ENCODE data around the gene ALG12.

Gene ALG12

DNA sequence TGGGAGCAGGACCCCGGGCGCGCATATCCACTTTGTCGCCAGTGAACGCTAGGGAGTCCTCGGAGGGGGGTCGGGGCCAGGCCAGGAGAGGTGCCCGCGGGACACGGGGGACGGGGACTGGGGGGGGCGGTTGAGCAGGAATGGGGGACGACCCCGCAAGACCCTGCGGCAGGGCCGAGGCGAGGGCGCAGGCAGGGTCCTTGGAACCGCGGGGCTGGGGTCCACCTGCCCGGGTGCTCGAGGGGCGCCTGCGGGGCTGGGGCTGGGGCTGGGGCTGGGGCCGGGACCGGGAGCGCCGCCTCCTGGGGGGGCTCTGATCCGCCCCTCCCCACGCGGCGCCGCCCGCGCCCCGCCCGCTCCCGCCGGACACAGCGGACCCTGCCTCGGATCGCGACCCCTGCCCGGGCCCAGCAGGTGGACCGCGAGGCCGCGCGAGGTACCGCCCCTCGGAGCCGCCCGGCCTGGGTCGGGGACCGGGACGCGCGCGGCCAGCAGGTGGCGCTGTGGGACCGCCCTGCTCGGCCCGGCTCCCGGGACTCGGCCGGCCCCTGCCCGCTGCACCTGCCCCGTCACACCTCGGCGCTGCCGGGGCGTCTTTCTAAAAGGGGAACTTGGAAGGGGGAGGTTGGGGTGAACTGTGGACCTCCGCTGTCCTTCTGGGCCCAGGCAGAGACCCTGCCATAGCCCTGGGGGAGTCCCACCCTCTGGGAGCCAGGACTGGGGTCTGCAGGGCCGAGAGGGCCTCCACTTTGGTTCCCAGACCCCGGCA, 11.2 kb upstream of the ALG12 start:
- peak; percentile 85 to 87 for DNase-seq

DNA sequence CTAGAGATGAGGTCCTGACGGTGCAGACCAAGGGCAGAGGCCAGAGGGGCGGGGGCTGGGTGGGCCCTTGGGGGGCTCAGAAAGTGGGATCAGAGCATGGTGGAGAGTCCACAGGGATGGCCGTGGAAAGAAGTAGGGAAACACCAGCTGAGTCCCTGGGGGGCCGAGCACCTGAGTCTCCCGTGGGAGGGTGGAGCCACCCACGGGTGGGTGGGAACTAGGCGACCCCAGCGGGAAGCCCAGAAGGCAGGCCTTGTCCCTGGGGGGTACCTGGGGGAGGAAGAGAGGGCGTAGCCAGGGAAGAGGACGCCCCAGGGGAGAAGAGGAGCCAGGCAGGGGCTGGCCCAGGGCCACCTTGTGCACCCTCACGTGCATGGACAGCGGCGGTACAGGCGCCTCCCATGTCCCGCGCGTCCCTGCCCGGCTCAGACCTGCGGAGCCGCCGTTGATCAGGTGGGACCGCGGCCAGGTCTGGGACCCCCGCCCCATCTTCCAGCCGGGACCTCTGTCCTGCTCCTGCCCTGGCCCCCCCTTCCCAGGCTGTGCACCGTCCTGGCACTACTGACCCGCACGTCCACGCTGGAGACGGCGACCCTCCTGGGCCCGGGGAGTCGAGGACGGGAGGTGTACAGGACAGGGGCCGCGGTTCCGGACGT, 10.4 kb upstream of the ALG12 start:
- no peak for DNase-seq

DNA sequence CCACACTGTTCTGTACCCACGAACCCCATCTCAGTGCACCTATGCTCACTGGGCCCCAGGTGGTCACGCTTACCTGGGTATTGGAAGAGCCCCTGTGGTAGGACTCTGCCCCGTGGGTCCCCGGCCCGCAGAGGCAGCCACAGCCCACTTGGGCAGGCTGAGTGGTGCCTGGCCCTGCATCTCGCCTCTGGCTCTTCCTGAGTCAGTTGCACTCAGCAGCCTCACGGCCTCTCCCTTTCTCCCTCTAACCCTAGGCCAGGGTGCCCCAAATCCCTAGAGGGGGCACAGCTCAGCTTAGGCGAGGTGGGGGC, 9.9 kb upstream of the ALG12 start:
- DNase-seq: no peak

DNA sequence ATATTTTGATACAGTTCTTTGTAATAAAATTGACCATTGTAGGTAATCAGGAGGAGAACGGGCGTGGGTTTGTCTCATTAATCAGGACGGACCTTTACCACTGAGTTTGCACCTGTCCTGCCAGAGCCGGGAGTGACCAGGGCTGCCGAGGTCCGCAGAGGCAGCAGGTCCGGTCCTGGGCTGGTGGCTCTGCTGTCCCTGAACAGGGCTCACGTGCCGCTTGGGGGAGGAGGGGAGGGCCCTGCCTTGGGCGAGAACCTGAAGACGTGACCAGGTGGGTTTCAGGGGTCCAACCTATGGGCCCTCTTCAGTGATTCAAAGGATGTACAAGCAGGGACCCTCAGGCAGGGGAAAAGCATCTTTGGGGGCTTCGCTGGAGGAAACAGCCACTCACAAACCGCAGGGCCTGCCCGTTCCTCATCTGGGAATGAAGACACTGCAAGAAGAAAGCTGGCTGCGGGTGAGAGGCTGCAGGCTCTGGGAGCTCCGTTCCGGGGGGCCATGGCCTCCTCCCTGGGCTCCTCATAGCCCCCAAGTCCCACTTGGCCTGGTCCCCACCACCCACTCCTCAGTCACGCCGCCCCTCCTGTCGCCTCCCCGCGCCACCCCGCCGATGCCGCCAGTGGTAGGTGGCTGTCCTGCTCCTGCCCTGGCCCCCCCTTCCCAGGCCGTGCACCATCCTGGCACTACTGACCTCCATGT, 9.4 kb upstream of the ALG12 start:
- DNase-seq: no peak

DNA sequence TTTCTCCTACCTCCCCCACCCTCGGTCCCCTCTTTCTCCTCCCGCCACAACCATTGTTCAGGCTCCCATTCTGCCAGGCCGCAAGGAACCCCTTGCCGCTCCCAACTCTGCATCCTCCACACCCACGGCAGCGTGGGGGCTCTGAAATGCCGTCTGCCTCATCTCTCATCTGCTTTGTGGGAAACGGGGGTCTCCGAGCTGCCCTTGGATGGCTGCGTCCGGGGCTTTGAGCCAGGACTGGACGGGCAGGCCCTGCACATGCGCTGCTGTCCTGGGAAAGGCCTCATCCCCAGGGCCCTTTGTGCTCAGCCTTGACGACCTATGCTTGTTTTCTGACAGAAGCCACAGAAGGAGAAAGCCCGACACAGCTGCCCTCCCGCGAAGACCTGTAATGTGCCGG, 8.7 kb upstream of the ALG12 start:
- no peak for DNase-seq

DNA sequence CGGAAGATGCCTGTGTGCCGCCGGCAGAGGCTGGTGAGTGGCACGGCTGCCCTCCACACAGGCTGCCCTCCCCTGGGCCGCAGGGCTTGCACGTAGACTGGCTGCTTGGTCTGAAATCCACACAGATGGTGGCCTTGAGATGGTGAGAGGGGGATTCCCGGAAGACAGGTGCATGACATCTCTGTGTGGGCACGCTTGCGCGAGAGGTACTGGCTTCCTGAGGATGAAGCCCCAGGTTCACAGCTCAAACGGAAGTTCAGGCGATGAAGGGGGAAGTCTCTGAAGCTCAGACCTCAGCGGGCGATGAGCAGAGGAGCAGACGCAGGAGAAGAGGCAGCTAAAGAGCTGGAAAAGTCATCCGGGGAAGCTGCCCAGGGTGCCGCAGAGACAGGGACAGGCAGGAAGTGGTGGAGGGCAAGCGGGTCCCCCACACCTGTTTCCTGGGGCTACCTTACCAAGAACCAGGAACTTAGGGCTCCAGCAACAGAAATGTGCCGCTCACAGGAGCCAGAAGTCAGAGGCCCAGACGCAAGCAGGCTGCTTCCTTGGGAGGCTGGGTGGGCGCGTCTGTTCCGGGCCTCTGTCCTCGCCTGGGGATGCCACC, 7.4 kb upstream of the ALG12 start:
- DNase-seq: peak; percentile 60 to 67

DNA sequence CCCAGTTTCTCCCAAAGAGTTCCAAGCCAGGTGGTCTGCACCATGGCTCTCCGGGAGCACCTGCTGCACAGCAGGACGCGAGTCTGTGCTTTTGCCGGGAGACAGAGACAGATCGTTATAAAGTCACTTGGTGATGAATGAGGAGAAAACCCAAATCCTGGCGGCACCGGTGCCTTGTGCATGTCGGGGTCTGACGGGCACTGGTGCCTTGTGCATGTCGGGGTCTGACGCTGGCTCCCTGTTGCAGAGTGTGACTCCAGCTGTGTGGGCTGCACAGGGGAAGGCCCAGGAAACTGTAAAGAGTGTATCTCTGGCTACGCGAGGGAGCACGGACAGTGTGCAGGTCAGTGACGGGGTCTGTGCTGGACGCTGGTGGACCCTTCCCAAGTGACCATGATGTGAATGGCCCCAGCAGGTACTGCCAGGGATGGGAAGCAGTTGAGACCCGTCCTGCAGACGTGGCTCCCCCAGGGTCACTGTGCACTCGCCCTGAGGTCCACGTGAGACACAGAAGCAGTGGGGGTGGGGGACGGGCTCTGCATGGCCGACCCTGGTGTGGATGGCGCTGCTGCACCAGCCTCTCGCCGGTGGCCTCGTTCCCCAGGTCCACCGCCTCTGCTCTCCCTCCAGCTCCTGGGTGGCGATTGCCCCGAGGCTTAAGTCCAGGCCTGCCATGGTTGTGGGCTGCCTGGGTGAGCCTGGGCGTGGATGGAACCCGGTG, 6.0 kb upstream of the ALG12 start:
- DNase-seq: no peak

DNA sequence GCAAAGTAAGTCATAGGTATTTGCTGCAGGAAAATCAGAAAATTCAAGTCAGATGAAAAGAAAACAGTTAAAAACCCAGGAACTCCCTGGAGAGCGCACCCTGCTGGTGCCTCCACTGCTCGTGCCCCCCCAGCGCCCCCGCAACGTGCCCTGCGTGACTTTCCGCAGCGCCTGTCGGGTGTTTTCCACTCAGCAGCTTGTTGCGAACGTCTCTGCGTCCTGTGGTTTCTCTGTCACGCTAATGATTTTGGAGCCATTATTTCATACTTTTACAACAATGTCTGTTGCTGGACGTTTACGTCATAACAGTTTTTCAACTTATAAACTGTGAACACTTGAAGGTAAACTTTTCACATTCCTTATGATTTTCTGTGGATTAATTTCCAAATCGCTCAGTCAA, 5.2 kb upstream of the ALG12 start:
- peak in 1 of 2 donors; percentile 38 for DNase-seq

DNA sequence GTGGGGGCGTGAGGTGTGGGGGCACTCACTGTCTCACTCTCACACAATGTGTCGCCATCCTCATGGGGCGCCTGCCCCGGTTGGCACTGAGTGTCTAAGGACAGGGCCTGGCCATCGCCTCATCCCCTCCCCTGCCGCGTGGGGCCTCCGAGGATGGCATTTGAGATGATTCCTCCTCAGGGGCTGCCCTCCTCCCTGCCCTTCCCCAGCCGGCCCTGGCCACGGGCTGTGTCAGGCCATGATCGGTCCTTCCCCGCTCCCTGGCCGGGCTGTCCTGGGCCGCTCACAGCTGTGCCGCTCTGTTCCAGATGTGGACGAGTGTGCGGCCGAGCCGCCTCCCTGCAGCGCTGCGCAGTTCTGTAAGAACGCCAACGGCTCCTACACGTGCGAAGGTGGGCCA, 4.7 kb upstream of the ALG12 start:
- DNase-seq: no peak

DNA sequence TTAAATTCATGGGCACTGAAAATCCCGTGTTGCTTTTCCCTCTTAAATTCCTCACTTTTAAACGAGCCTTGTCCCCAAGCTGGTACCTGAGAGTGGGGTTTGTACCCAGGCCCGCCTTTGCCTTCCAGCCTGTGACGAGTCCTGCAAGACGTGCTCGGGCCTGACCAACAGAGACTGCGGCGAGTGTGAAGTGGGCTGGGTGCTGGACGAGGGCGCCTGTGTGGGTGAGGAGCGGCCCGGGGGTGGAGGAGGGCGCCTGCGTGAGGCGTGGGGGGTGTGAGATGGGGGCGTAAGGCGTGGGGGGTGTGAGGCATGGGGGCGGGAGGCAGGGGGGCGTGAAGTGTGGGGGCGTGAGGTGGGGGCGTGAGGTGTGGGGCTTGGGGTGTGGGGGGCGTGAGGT, 4.2 kb upstream of the ALG12 start:
- no peak for DNase-seq

DNA sequence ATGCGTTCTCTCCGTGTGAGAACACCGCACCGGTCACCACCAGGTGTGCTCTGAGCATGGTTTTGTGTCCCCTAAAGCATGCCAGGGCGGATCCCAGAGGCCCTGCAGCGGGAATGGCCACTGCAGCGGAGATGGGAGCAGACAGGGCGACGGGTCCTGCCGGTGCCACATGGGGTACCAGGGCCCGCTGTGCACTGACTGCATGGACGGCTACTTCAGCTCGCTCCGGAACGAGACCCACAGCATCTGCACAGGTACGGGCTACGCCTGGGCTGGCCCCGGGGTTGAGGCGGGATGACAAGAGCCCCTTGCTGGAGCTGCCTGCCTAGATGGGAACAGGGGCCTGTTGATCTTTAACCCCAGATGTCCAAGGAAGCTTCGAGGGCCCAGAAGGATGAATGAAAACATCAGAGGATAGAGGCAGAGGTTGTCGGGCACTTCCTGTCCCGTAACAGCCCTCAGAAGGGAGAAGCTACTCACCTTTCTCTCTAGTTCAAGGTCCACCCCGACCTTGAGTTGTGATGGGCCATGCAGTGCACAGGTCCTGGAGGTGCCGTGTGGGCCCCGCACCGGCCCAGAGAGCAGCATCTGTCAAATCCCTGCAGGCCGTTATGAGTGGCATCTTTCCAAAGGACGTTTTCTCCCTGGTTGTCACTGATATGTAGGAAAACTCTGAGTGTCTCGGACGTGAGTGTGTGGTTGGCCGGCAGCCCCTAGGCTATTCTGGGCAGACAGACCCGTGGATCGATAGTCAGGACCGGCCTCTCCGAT, 3.5 kb upstream of the ALG12 start:
- DNase-seq: no peak

DNA sequence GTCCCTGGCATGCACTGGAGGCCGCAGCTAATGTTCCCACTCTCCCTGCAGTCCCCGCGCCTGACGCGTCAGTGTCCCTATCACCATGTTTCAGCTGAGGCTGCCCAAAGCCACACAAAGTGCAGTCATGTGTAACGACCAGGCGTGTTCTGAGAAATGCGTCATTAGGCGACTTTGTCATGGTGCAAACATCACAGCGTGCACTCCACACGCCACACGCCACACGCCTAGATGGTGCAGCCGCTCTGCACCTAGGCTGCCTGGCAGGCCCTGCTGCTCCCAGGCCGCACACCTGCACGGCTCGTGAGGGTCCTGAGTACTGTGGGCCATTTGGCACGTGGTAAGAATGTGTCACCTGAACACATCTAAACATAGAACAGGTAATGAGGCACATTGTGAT, 2.6 kb upstream of the ALG12 start:
- DNase-seq: no peak

DNA sequence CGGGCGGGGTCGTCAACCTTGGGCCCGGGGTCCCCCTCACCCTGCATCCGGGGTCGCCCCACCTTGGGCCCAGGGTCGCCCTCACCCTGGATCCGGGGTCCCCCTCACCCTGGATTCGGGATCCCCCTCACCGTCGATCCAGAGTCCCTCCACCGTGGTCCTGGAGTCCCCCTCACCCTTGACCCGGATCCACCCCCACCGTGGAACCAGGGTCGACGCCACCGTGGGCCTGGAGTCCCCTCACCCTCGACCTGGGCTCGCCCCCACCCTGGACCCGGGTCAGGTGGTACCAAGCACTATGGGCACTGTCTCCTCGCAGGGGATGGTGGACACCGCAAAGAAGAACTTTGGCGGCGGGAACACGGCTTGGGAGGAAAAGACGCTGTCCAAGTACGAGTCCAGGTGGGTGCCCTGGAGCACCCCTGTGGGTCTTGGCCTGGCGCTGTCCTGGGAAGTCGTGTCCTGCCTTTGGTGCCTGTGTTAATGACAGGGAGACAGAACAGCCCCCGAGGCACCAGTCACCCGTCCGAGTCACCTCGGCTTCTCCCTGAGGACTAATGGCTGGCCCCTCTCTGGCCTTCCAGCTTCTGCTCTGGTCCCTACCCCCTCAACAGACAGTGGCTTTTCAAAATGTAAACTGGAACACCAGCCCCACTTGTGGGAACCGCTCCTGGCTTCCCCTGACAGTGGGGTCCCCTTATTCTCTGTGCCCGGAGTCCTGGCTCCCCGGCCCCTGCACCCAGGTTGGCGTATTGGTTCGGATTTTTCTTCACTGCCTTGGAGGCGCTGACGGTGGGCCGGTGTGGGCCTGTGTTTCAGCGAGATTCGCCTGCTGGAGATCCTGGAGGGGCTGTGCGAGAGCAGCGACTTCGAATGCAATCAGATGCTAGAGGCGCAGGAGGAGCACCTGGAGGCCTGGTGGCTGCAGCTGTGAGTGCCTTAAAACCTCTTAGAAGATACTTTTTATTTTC, 958 bp upstream of the ALG12 start:
- no peak for DNase-seq

DNA sequence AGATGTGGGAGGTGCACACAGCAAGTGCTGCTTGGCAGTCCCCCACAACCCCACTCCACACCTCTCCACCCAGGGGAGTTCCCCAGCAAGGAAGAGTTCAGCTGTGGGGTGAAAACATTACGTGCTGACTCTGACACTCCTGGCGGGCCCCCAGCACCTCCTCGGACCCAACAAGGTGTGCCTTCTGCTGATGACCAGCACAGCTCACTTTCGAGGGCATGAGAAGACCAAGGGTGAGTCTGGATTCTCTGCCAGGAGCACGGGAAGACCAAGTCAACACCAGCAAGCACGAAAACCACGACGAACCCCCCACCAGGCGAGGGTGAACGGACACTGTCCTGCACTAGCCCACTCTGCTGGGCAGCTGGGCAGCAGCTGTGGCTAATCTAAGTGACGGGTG, 1.4 kb downstream of the ALG12 start:
- DNase-seq: no peak

DNA sequence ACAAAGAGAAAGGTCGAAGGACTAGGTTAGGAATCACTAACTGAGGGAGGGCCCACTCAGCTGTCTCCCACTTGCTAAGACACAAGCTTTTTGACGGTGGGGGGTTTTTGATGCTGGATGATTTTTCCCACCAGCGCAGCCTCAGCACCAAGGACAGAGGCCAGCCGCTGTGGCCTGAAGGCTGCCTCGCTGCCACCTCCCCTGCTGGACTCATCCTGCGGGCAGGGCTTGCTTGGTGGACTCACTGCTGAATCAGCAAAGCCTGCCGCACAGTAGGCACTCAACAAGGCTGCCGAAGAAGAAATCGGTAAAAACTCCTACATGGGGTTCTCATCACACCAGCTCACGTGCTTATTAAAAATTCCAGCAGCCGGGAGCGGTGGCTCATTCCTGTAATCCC, 2.6 kb downstream of the ALG12 start:
- no peak for DNase-seq

DNA sequence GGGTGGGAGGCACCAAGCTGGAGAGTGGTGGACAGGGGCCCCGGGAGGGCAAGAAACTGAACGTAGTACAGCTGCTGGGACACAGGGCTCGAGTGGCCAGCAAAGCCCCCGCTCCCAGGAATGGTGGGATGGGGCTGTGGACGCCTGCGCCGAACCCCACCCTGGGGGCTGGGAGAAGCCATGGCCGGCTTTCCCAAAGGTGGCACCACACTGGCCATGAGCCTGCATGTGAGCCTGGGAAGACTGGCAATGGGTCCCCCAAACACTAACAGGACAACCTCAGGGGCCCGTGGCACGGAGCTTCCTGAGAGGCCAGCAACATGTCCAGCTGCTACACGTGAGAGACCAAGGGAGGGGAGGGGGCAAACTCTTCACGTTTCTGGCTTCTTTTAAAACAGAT, 4.0 kb downstream of the ALG12 start:
- no peak for DNase-seq

DNA sequence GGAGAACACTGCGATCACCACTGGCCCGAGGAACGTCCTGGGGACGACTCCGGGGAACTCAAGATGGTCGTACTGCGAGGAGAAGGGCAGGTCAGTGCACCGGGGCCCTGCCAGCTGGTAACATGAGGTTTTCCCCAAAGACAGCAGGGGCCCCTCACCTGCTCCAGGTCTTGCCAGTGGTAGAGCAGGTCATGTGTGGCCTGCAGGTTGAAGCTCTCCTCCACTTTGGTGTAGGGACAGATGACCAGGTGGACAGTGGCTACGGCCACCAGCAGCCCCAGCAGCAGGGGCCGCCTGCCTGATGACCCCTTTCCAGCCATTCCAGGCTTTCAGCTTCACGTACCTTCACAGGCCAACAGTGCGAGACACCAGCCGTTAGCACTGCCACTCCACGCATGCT, 4.8 kb downstream of the ALG12 start:
- no peak for DNase-seq

DNA sequence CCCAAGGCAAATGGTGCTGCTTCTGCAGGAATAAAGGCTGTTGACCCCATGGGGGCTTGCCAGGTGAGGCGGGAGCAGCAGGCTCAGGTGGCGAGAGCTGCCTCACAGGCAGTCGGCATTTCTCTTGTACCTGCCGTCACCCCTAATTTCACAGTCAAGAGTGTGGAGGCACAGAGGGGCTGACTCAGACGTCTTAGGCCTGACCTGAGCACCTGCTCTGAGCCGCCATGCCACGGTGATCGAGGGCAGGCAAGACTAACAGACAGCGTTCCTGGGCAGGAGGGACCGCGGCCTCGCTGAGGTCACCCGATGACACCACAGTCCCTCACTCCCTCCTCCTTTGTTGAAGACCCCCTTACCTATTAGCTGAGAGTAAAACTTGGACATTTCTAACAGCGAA, 5.2 kb downstream of the ALG12 start:
- DNase-seq: no peak

DNA sequence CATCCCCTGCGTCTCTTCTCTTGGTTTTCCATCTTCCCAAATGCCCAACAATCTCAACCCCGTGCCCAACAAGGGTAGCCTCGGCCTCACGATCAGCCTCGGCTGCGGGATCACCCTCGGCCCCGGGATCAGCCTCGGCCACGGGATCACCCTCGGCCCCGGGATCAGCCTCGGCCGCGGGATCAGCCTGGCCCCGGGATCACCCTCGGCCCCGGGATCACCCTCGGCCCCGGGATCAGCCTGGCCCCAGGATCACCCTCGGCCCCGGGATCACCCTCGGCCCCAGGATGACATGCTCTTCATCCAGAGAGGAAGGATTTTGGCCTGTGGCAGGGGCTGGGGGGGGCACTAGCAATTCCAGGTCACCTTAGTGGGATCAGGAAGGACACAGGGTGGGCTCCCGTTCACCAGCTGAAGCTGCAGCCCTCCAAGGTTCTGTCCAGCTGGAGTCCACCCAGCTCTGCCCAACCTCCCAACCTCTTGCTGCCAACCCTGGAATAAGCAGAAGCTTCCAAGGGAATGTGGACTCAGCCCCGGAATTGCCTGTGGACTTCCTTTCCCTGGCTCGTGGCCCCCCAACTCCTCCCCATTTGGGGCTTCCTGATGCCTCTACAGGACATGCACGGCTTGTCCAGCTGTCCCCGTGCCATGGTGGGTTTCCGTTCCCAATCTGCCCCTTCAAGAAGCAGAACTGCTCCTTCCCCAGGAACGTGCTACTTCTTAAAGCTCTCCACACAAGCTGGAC, 6.2 kb downstream of the ALG12 start:
- DNase-seq: no peak

Data from stimulated activated CD4-positive, alpha-beta T cell treated with anti-CD3 and anti-CD28 coated beads, Interleukin-2, amount 100 ng/mL, for 24 hours (primary cell).